ENCODE measurements around the gene RRN3.
"Not testable (repeated sequence)": the region's sequence is repeated elsewhere in the genome, so short reads cannot be mapped to it uniquely, and the experiment has no call there.

DNA sequence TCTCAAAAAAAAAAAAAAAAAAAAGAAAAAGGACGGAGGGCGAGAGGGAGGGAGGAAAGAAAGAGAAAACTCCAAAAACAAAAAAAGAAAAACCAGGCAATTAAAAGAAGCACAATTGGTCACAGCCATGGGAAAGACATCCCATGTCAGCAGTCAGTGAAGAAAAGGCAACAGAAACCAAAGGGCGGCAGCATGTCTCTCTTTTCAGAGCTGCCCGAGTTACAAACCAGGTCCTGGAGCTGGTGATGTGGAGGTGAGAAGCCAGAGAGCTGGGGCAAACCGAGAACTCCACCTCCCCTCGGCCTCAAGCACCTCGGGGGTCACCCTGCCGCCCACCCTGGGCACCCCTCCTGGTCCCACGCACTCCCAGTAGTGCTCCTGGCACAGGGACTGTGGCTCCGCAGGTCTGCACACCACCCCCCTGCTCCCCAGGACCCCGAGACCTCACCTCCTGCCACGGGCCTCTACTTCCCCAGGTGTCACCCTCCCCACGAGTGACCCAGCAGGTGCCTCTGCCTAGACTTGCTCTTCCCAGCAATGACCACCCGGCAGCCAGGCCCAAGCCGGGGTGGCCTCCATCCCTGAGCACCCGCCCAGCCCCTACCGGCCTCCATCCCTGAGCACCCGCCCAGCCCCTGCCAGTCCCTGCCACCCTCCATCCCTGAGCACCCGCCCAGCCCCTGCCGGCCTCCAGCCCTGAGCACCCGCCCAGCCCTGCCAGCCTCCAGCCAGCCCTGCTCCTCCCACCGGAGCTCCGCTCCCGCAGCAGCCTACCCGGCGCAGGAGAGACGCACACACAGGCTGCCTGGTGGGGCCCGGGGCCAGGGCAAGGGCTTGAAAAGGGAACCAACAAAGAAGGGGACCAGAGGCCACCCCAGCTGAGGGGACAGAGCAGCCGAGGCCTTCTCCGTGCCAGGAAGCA lies 46.6 kb upstream of the RRN3 start:
- TF ChIP-seq, protein P1, sequence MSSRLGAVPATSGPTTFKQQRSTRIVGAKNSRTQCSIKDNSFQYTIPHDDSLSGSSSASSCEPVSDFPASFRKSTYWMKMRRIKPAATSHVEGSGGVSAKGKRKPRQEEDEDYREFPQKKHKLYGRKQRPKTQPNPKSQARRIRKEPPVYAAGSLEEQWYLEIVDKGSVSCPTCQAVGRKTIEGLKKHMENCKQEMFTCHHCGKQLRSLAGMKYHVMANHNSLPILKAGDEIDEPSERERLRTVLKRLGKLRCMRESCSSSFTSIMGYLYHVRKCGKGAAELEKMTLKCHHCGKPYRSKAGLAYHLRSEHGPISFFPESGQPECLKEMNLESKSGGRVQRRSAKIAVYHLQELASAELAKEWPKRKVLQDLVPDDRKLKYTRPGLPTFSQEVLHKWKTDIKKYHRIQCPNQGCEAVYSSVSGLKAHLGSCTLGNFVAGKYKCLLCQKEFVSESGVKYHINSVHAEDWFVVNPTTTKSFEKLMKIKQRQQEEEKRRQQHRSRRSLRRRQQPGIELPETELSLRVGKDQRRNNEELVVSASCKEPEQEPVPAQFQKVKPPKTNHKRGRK (tag; IDR thresholded peaks at IDR 0.05), result not testable (repeated sequence)
- not testable (repeated sequence) for TF ChIP-seq ZNF274 (IDR thresholded peaks at IDR 0.05; ENCODE audit: borderline replicate concordance, low read depth, low read length); TBL1XR1 (IDR thresholded peaks at IDR 0.05; ENCODE audit: low read length in 2 of 2); KAT7 (CRISPR knock-in tag; IDR thresholded peaks at IDR 0.05; ENCODE audit: borderline replicate concordance); CHD2 (IDR thresholded peaks at IDR 0.05; ENCODE audit: low read depth, low read length); GABPA (tag; conservative IDR thresholded peaks at IDR 0.05; ENCODE audit: low read depth)
- TF ChIP-seq, protein P2, sequence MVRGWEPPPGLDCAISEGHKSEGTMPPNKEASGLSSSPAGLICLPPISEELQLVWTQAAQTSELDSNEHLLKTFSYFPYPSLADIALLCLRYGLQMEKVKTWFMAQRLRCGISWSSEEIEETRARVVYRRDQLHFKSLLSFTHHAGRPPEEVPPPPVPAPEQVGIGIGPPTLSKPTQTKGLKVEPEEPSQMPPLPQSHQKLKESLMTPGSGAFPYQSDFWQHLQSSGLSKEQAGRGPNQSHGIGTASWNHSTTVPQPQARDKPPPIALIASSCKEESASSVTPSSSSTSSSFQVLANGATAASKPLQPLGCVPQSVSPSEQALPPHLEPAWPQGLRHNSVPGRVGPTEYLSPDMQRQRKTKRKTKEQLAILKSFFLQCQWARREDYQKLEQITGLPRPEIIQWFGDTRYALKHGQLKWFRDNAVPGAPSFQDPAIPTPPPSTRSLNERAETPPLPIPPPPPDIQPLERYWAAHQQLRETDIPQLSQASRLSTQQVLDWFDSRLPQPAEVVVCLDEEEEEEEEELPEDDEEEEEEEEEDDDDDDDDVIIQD (CRISPR knock-in tag; IDR thresholded peaks at IDR 0.05), result not testable (repeated sequence)
- TF ChIP-seq, protein P3, sequence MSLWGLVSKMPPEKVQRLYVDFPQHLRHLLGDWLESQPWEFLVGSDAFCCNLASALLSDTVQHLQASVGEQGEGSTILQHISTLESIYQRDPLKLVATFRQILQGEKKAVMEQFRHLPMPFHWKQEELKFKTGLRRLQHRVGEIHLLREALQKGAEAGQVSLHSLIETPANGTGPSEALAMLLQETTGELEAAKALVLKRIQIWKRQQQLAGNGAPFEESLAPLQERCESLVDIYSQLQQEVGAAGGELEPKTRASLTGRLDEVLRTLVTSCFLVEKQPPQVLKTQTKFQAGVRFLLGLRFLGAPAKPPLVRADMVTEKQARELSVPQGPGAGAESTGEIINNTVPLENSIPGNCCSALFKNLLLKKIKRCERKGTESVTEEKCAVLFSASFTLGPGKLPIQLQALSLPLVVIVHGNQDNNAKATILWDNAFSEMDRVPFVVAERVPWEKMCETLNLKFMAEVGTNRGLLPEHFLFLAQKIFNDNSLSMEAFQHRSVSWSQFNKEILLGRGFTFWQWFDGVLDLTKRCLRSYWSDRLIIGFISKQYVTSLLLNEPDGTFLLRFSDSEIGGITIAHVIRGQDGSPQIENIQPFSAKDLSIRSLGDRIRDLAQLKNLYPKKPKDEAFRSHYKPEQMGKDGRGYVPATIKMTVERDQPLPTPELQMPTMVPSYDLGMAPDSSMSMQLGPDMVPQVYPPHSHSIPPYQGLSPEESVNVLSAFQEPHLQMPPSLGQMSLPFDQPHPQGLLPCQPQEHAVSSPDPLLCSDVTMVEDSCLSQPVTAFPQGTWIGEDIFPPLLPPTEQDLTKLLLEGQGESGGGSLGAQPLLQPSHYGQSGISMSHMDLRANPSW (CRISPR knock-in tag; IDR thresholded peaks at IDR 0.05), result not testable (repeated sequence)
- TF ChIP-seq, protein P4, sequence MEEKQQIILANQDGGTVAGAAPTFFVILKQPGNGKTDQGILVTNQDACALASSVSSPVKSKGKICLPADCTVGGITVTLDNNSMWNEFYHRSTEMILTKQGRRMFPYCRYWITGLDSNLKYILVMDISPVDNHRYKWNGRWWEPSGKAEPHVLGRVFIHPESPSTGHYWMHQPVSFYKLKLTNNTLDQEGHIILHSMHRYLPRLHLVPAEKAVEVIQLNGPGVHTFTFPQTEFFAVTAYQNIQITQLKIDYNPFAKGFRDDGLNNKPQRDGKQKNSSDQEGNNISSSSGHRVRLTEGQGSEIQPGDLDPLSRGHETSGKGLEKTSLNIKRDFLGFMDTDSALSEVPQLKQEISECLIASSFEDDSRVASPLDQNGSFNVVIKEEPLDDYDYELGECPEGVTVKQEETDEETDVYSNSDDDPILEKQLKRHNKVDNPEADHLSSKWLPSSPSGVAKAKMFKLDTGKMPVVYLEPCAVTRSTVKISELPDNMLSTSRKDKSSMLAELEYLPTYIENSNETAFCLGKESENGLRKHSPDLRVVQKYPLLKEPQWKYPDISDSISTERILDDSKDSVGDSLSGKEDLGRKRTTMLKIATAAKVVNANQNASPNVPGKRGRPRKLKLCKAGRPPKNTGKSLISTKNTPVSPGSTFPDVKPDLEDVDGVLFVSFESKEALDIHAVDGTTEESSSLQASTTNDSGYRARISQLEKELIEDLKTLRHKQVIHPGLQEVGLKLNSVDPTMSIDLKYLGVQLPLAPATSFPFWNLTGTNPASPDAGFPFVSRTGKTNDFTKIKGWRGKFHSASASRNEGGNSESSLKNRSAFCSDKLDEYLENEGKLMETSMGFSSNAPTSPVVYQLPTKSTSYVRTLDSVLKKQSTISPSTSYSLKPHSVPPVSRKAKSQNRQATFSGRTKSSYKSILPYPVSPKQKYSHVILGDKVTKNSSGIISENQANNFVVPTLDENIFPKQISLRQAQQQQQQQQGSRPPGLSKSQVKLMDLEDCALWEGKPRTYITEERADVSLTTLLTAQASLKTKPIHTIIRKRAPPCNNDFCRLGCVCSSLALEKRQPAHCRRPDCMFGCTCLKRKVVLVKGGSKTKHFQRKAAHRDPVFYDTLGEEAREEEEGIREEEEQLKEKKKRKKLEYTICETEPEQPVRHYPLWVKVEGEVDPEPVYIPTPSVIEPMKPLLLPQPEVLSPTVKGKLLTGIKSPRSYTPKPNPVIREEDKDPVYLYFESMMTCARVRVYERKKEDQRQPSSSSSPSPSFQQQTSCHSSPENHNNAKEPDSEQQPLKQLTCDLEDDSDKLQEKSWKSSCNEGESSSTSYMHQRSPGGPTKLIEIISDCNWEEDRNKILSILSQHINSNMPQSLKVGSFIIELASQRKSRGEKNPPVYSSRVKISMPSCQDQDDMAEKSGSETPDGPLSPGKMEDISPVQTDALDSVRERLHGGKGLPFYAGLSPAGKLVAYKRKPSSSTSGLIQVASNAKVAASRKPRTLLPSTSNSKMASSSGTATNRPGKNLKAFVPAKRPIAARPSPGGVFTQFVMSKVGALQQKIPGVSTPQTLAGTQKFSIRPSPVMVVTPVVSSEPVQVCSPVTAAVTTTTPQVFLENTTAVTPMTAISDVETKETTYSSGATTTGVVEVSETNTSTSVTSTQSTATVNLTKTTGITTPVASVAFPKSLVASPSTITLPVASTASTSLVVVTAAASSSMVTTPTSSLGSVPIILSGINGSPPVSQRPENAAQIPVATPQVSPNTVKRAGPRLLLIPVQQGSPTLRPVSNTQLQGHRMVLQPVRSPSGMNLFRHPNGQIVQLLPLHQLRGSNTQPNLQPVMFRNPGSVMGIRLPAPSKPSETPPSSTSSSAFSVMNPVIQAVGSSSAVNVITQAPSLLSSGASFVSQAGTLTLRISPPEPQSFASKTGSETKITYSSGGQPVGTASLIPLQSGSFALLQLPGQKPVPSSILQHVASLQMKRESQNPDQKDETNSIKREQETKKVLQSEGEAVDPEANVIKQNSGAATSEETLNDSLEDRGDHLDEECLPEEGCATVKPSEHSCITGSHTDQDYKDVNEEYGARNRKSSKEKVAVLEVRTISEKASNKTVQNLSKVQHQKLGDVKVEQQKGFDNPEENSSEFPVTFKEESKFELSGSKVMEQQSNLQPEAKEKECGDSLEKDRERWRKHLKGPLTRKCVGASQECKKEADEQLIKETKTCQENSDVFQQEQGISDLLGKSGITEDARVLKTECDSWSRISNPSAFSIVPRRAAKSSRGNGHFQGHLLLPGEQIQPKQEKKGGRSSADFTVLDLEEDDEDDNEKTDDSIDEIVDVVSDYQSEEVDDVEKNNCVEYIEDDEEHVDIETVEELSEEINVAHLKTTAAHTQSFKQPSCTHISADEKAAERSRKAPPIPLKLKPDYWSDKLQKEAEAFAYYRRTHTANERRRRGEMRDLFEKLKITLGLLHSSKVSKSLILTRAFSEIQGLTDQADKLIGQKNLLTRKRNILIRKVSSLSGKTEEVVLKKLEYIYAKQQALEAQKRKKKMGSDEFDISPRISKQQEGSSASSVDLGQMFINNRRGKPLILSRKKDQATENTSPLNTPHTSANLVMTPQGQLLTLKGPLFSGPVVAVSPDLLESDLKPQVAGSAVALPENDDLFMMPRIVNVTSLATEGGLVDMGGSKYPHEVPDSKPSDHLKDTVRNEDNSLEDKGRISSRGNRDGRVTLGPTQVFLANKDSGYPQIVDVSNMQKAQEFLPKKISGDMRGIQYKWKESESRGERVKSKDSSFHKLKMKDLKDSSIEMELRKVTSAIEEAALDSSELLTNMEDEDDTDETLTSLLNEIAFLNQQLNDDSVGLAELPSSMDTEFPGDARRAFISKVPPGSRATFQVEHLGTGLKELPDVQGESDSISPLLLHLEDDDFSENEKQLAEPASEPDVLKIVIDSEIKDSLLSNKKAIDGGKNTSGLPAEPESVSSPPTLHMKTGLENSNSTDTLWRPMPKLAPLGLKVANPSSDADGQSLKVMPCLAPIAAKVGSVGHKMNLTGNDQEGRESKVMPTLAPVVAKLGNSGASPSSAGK (IDR thresholded peaks at IDR 0.05), result not testable (repeated sequence)
